Measurements from ENCODE around the gene ELOVL7.

DNA sequence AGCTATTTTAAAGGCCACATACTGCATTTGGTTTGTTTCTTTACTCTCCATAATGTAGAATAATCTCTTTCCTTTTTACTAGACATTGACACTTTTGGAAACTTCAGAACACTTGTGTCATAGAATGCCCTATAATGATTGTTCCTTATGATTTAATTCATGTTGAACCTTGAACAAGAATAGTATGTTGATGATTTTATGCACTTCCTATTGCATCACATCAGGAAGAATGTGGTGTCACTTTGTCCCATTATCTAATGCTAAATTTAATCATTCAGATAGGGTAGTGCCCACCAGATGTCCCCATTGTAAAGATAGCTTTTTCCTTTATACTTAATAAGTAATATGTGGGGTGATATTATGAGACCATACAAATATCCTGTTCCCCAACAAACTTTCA is 124.7 kb downstream of the ELOVL7 start:
- TF ChIP-seq, protein P1, sequence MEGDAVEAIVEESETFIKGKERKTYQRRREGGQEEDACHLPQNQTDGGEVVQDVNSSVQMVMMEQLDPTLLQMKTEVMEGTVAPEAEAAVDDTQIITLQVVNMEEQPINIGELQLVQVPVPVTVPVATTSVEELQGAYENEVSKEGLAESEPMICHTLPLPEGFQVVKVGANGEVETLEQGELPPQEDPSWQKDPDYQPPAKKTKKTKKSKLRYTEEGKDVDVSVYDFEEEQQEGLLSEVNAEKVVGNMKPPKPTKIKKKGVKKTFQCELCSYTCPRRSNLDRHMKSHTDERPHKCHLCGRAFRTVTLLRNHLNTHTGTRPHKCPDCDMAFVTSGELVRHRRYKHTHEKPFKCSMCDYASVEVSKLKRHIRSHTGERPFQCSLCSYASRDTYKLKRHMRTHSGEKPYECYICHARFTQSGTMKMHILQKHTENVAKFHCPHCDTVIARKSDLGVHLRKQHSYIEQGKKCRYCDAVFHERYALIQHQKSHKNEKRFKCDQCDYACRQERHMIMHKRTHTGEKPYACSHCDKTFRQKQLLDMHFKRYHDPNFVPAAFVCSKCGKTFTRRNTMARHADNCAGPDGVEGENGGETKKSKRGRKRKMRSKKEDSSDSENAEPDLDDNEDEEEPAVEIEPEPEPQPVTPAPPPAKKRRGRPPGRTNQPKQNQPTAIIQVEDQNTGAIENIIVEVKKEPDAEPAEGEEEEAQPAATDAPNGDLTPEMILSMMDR (IDR thresholded peaks at IDR 0.05), result no peak
- TF ChIP-seq RCOR1 (IDR thresholded peaks at IDR 0.05; ENCODE audit: low read length), result no peak
- no peak for TF ChIP-seq TCF12 (IDR thresholded peaks at IDR 0.05)
- no peak for TF ChIP-seq EP300 (IDR thresholded peaks at IDR 0.05; ENCODE audit: borderline replicate concordance in 1 of 2, low read depth in 1 of 2, low read length in 1 of 2)
- no peak for TF ChIP-seq RFX5 (IDR thresholded peaks at IDR 0.05; ENCODE audit: low read length)
